Measurements from ENCODE around the gene ASPRV1.

The ASPRV1 gene

GRCh38 chr2:69958480-69958879 is 3.0 kb downstream of the ASPRV1 start:
- Histone ChIP-seq H3K27ac (ENCODE audit: poor library complexity, severe bottlenecking) (no peak overlapping the region), H3K9me3 (ENCODE audit: severe bottlenecking) (no peaks in the 10 kb centered on the region), H3K27me3 (ENCODE audit: insufficient read depth, poor library complexity, severe bottlenecking) (no peaks in the 10 kb centered on the region), H3K4me1 (ENCODE audit: insufficient read depth, poor library complexity, severe bottlenecking) (no peaks in the 10 kb centered on the region), H3K4me3 (ENCODE audit: severe bottlenecking) (no peak overlapping the region), H3K36me3 (ENCODE audit: low read depth) (no peaks in the 10 kb centered on the region)
- ATAC-seq (ENCODE audit: low read depth), result no peak
- no peak for TF ChIP-seq CTCF (IDR thresholded peaks at IDR 0.05; ENCODE audit: poor library complexity, severe bottlenecking)
- no peak for DNase-seq (ENCODE audit: low spot score)

GRCh38 chr2:69957965-69958364 is 3.5 kb downstream of the ASPRV1 start:
- Histone ChIP-seq H3K4me1 (ENCODE audit: insufficient read depth, poor library complexity, severe bottlenecking) (no peaks in the 10 kb centered on the region), H3K27ac (ENCODE audit: poor library complexity, severe bottlenecking) (no peak overlapping the region), H3K9me3 (ENCODE audit: severe bottlenecking) (no peaks in the 10 kb centered on the region), H3K36me3 (ENCODE audit: low read depth) (no peaks in the 10 kb centered on the region), H3K4me3 (ENCODE audit: severe bottlenecking) (no peak overlapping the region), H3K27me3 (ENCODE audit: insufficient read depth, poor library complexity, severe bottlenecking) (no peaks in the 10 kb centered on the region)
- ATAC-seq (ENCODE audit: low read depth), result no peak
- DNase-seq (ENCODE audit: low spot score), result no peak
- TF ChIP-seq CTCF (IDR thresholded peaks at IDR 0.05; ENCODE audit: poor library complexity, severe bottlenecking), result no peak

GRCh38 chr2:69956475-69956979 is 4.9 kb downstream of the ASPRV1 start:
- Histone ChIP-seq H3K4me1 (ENCODE audit: insufficient read depth, poor library complexity, severe bottlenecking) (no peaks in the 10 kb centered on the region), H3K27ac (ENCODE audit: poor library complexity, severe bottlenecking) (no peak overlapping the region), H3K27me3 (ENCODE audit: insufficient read depth, poor library complexity, severe bottlenecking) (no peaks in the 10 kb centered on the region), H3K4me3 (ENCODE audit: severe bottlenecking) (no peak overlapping the region), H3K9me3 (ENCODE audit: severe bottlenecking) (no peaks in the 10 kb centered on the region), H3K36me3 (ENCODE audit: low read depth) (no peaks in the 10 kb centered on the region)
- ATAC-seq (ENCODE audit: low read depth) (no peak), DNase-seq (ENCODE audit: low spot score) (no peak)
- TF ChIP-seq CTCF (IDR thresholded peaks at IDR 0.05; ENCODE audit: poor library complexity, severe bottlenecking), result no peak

GRCh38 chr2:69955029-69955428 is 6.4 kb downstream of the ASPRV1 start:
- H3K27ac ChIP-seq (ENCODE audit: poor library complexity, severe bottlenecking), result no peak overlapping the region
- TF ChIP-seq CTCF (IDR thresholded peaks at IDR 0.05; ENCODE audit: poor library complexity, severe bottlenecking), result no peak
- 0 out of 3 replicates have a peak, but pooled peaks have one; percentile 27 for ATAC-seq (ENCODE audit: low read depth)

DNA sequence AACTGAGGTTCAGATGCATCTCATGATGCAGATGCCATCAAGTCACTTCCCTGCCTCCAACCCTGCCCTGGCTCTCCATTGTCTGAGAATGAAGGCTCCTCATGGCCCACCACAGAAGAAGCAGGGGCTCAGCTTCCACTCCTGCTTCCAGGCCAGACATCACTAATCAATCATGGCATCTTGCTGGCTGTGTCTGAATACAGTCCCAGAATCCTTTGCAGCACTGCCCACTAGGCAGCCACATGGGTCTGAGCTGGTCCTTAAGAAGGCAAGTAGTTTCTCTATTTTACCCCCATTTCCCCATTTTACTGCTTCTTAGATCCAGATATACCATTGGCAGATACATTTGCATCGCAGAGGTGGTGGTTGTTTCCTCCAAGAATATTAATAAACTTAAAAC is 7.3 kb downstream of the ASPRV1 start:
- H3K9me3 ChIP-seq (ENCODE audit: severe bottlenecking), result no peaks in the 10 kb centered on the region
- no peak for ATAC-seq (ENCODE audit: low read depth)
- no peaks in the 10 kb centered on the region for H3K36me3 ChIP-seq (ENCODE audit: low read depth)
- no peaks in the 10 kb centered on the region for H3K27me3 ChIP-seq (ENCODE audit: insufficient read depth, poor library complexity, severe bottlenecking)
- DNase-seq (ENCODE audit: low spot score), result no peak
- no peak overlapping the region for H3K4me3 ChIP-seq (ENCODE audit: severe bottlenecking)
- no peaks in the 10 kb centered on the region for H3K4me1 ChIP-seq (ENCODE audit: insufficient read depth, poor library complexity, severe bottlenecking)
- TF ChIP-seq CTCF (IDR thresholded peaks at IDR 0.05; ENCODE audit: poor library complexity, severe bottlenecking), result no peak
- no peak overlapping the region for H3K27ac ChIP-seq (ENCODE audit: poor library complexity, severe bottlenecking)

More at GRCh38 chr2:69955029-69955428, 6.4 kb downstream of the ASPRV1 start:
- Histone ChIP-seq H3K9me3 (ENCODE audit: severe bottlenecking) (no peaks in the 10 kb centered on the region), H3K36me3 (ENCODE audit: low read depth) (no peaks in the 10 kb centered on the region), H3K4me3 (ENCODE audit: severe bottlenecking) (no peak overlapping the region), H3K27me3 (ENCODE audit: insufficient read depth, poor library complexity, severe bottlenecking) (no peaks in the 10 kb centered on the region), H3K4me1 (ENCODE audit: insufficient read depth, poor library complexity, severe bottlenecking) (no peaks in the 10 kb centered on the region)
- DNase-seq (ENCODE audit: low spot score), result no peak

Data from RWPE2 (cell line).